C1 segment of cervical spinal cord (tissue), 14 donors: ENCODE measurements around the gene CFAP57.
A peak's percentile ranks its signal among the peaks of the same experiment; 100 is the strongest.
"Not testable (repeated sequence)": the region's sequence is repeated elsewhere in the genome, so short reads cannot be mapped to it uniquely, and the experiment has no call there.

Experiments used
- DNase-seq, 14 donors: peaks; one replicate each; lab custom pipeline; 2025; lab: John Stamatoyannopoulos, UW

Gene CFAP57

GRCh38 chr1:43171876-43172526, at the start of gene CFAP57, which contains the start of gene EBNA1BP2:
TSS of gene CFAP57 (plus strand) at chr1:43172330. CDS start at chr1:43172754, 424 bp downstream.
TSS of gene EBNA1BP2 (minus strand) at chr1:43172290. CDS start at chr1:43172118, 172 bp downstream.
- peak; percentile 74 to 98 (median 93) for DNase-seq

- DNase-seq: no peak
Measured at GRCh38 chr1:43123031-43123430, 49.1 kb upstream of the CFAP57 start.

GRCh38 chr1:43128816-43129215, 43.3 kb upstream of the CFAP57 start:
- no peak for DNase-seq

GRCh38 chr1:43129426-43129825, 42.7 kb upstream of the CFAP57 start:
- DNase-seq: no peak

- no peak for DNase-seq
Measured at GRCh38 chr1:43134068-43134467, 38.1 kb upstream of the CFAP57 start.

GRCh38 chr1:43134640-43135039, 37.5 kb upstream of the CFAP57 start:
- DNase-seq: no peak

GRCh38 chr1:43135857-43136781, 36.0 kb upstream of the CFAP57 start:
- DNase-seq: no peak

- DNase-seq: peak in 7 of 14 donors; percentile 3 to 53 (median 10)
Measured at GRCh38 chr1:43137445-43138052, 34.6 kb upstream of the CFAP57 start.

- not testable (repeated sequence) for DNase-seq
Measured at GRCh38 chr1:43139295-43139694, 32.8 kb upstream of the CFAP57 start.

GRCh38 chr1:43140010-43140409, 32.1 kb upstream of the CFAP57 start:
- DNase-seq: no peak

GRCh38 chr1:43140583-43140982, 31.5 kb upstream of the CFAP57 start:
- no peak for DNase-seq

GRCh38 chr1:43143441-43143888, 28.7 kb upstream of the CFAP57 start:
- DNase-seq: no peak

- no peak for DNase-seq
Measured at GRCh38 chr1:43144237-43144636, 27.9 kb upstream of the CFAP57 start.

- DNase-seq: peak in 9 of 14 donors; percentile 7 to 73 (median 14)
Measured at GRCh38 chr1:43147625-43148327, 24.4 kb upstream of the CFAP57 start.

- no peak for DNase-seq
Measured at GRCh38 chr1:43149889-43150288, 22.2 kb upstream of the CFAP57 start.

- DNase-seq: no peak
Measured at GRCh38 chr1:43152866-43153265, 19.3 kb upstream of the CFAP57 start.

GRCh38 chr1:43153443-43153842, 18.7 kb upstream of the CFAP57 start:
- no peak for DNase-seq

- DNase-seq: no peak
Measured at GRCh38 chr1:43156026-43156425, 16.1 kb upstream of the CFAP57 start.

- DNase-seq: no peak
Measured at GRCh38 chr1:43165162-43165561, 7.0 kb upstream of the CFAP57 start.

GRCh38 chr1:43165765-43166164, 6.4 kb upstream of the CFAP57 start:
- no peak for DNase-seq

GRCh38 chr1:43171312-43171875, 736 bp upstream of the CFAP57 start:
- DNase-seq: no peak
